ENCODE data around the gene LAIR2. TPM values are rescaled to one million over a fixed set of nuclear protein-coding genes. Genes with fewer than 3 reads are reported as not detected.

The LAIR2 gene
- polyA plus RNA-seq, 3 donors: 0.38 TPM; not detected in 2

- Histone ChIP-seq H3K4me3 (replicated peaks in 1 of 3; ENCODE audit: low read depth in 2 of 3, low read length in 3 of 3) (no peak overlapping the region), H3K27me3 (ENCODE audit: control insufficient read depth in 2 of 2, insufficient read depth in 2 of 2, low read length in 2 of 2) (peaks cover 33 to 74% of the 10 kb centered on the region in 2 donors), H3K9me3 (replicated peaks in 1 of 2; ENCODE audit: control insufficient read depth in 1 of 2, insufficient read depth in 1 of 2, low read length in 2 of 2) (peaks cover 3 to 12% of the 10 kb centered on the region in 2 donors), H3K36me3 (replicated peaks in 1 of 2; ENCODE audit: control insufficient read depth in 1 of 2, insufficient read depth in 2 of 2, low read length in 2 of 2) (no peaks in the 10 kb centered on the region), H3K4me1 (ENCODE audit: control insufficient read depth in 1 of 2, insufficient read depth in 2 of 2, low read length in 2 of 2) (peaks cover 16 to 17% of the 10 kb centered on the region in 2 donors), H3K79me2 (ENCODE audit: insufficient read depth, low read length) (no peaks in the 10 kb centered on the region), H3K4me2 (replicated peaks; ENCODE audit: extremely low read depth, low read length, poor library complexity, severe bottlenecking) (no peak overlapping the region), H3K27ac (ENCODE audit: low read depth in 1 of 2, low read length in 2 of 2) (no peak overlapping the region), H3K9ac (ENCODE audit: insufficient read depth, low read length, poor library complexity, severe bottlenecking) (no peak overlapping the region), H4K20me1 (ENCODE audit: insufficient read depth, low read length) (peaks cover 5% of the 10 kb centered on the region), H2AFZ (ENCODE audit: insufficient read depth, low read depth, low read length, poor library complexity, severe bottlenecking) (no peak overlapping the region)
- WGBS (ENCODE audit: insufficient coverage): 91% methylated on average over 7 of the region's 8 CpGs
- intact Hi-C loops (cut with micrococcal nuclease): no loop called here
- H3K27ac Mint-ChIP-seq: peak overlapping the region in 1 of 7 donors; percentile 36
- H3K27me3 Mint-ChIP-seq (ENCODE audit: low read depth in 3 of 3): peaks cover 61 to 83% (median 72%) of the 10 kb centered on the region in 3 donors
- peaks cover 0 to 3% of the 10 kb centered on the region in 2 donors for H3K36me3 Mint-ChIP-seq
- no peak for TF ChIP-seq CTCF (IDR thresholded peaks at IDR 0.05)
- peak overlapping the region in 1 of 2 donors; percentile 85 for H3K4me3 Mint-ChIP-seq
- DNase-seq: no peak
- H3K9me3 Mint-ChIP-seq: peaks cover 4 to 30% (median 16%) of the 10 kb centered on the region in 7 donors
- peaks cover 15% of the 10 kb centered on the region for H3K4me1 Mint-ChIP-seq
These were observed 33.1 kb upstream of the LAIR2 start for GRCh38 chr19:54469496-54469934.

- no peak overlapping the region for H2AFZ ChIP-seq (ENCODE audit: insufficient read depth, low read depth, low read length, poor library complexity, severe bottlenecking)
- Mint-ChIP-seq H3K27ac (no peak overlapping the region), H3K36me3 (peaks cover 0 to 3% of the 10 kb centered on the region in 2 donors), H3K9me3 (peaks cover 4 to 28% (median 18%) of the 10 kb centered on the region in 7 donors), H3K4me3 (peak overlapping the region in 1 of 2 donors; percentile 85), H3K27me3 (ENCODE audit: low read depth in 3 of 3) (peaks cover 70 to 87% (median 80%) of the 10 kb centered on the region in 3 donors), H3K4me1 (peaks cover 13% of the 10 kb centered on the region)
- H4K20me1 ChIP-seq (ENCODE audit: insufficient read depth, low read length): peaks cover 5% of the 10 kb centered on the region
- H3K79me2 ChIP-seq (ENCODE audit: insufficient read depth, low read length): no peaks in the 10 kb centered on the region
- intact Hi-C loops (cut with micrococcal nuclease): loop anchor here in 1 of 2 donors (10.0 kb wide), 2 partner anchors 124 to 204 kb away; partner anchors contain the start of gene LILRA1
- no peak overlapping the region for H3K4me2 ChIP-seq (replicated peaks; ENCODE audit: extremely low read depth, low read length, poor library complexity, severe bottlenecking)
- no peak overlapping the region for H3K9ac ChIP-seq (ENCODE audit: insufficient read depth, low read length, poor library complexity, severe bottlenecking)
- WGBS (ENCODE audit: insufficient coverage): 93% methylated on average over 2 of the region's 10 CpGs
- peaks cover 3 to 12% of the 10 kb centered on the region in 2 donors for H3K9me3 ChIP-seq (replicated peaks in 1 of 2; ENCODE audit: control insufficient read depth in 1 of 2, insufficient read depth in 1 of 2, low read length in 2 of 2)
- no peak overlapping the region for H3K4me3 ChIP-seq (replicated peaks in 1 of 3; ENCODE audit: low read depth in 2 of 3, low read length in 3 of 3)
- DNase-seq: no peak
- H3K27me3 ChIP-seq (ENCODE audit: control insufficient read depth in 2 of 2, insufficient read depth in 2 of 2, low read length in 2 of 2): peaks cover 38 to 82% of the 10 kb centered on the region in 2 donors
- TF ChIP-seq CTCF (IDR thresholded peaks at IDR 0.05): no peak
- no peaks in the 10 kb centered on the region for H3K36me3 ChIP-seq (replicated peaks in 1 of 2; ENCODE audit: control insufficient read depth in 1 of 2, insufficient read depth in 2 of 2, low read length in 2 of 2)
- peaks cover 10 to 12% of the 10 kb centered on the region in 2 donors for H3K4me1 ChIP-seq (ENCODE audit: control insufficient read depth in 1 of 2, insufficient read depth in 2 of 2, low read length in 2 of 2)
- no peak overlapping the region for H3K27ac ChIP-seq (ENCODE audit: low read depth in 1 of 2, low read length in 2 of 2)
These were observed 32.2 kb upstream of the LAIR2 start for GRCh38 chr19:54470276-54470887.
